PC-9 (cell line): ENCODE data around the gene CABYR.

Source experiments
- CTCF ChIP-seq: fragments of 200-600 bp; sonication (generic); conservative IDR thresholded peaks from 2 replicates; pipeline ENCODE4 v1.6.1; 2017; ENCODE audit warnings: mixed run types, antibody characterized with exemption, mild to moderate bottlenecking, moderate library complexity
- EZH2 ChIP-seq: fragments of 200-600 bp; sonication (generic); IDR thresholded peaks from 2 replicates; pipeline ENCODE4 v1.8.0; 2017; ENCODE audit warnings: antibody characterized with exemption, low read depth

- no peak for TF ChIP-seq CTCF
- TF ChIP-seq EZH2: no peak
These were observed 29.6 kb downstream of the CABYR start for GRCh38 chr18:24168496-24168895.
